HG02870 (cell line): ENCODE data around the gene RASA4B.
A peak's percentile ranks its signal among the peaks of the same experiment; 100 is the strongest.
"Not testable (repeated sequence)": the region's sequence is repeated elsewhere in the genome, so short reads cannot be mapped to it uniquely, and the experiment has no call there.

Source experiments
- ATAC-seq: cut with Tn5 transposase; IDR thresholded peaks from one replicate; pipeline ENCODE4 v1.9.1; 2021; ENCODE audit warnings: mild to moderate bottlenecking, moderate library complexity; ENCODE audit not compliant: unreplicated experiment

RASA4B gene

GRCh38 chr7:102517550-102518147 is at the start of gene RASA4B:
Gene RASA4B (minus strand): TSS chr7:102517777. CDS start chr7:102517710, 67 bp downstream.
- peak; percentile 42 for ATAC-seq

- ATAC-seq: not testable (repeated sequence)
Observed at GRCh38 chr7:102550808-102551422, 33.3 kb upstream of the RASA4B start, which contains the start of gene SPDYE2. Gene SPDYE2 (plus strand): TSS chr7:102551226. CDS start chr7:102553256, 2,030 bp downstream.

- ATAC-seq: peak; percentile 85
Observed at GRCh38 chr7:102546353-102546752, 28.8 kb upstream of the RASA4B start.

- ATAC-seq: not testable (repeated sequence)
Observed at GRCh38 chr7:102545288-102545687, 27.7 kb upstream of the RASA4B start.

GRCh38 chr7:102544372-102544771 is 26.8 kb upstream of the RASA4B start:
- ATAC-seq: not testable (repeated sequence)

- ATAC-seq: not testable (repeated sequence)
Observed at GRCh38 chr7:102543596-102543995, 26.0 kb upstream of the RASA4B start, which contains the start of gene UPK3BL2. Gene UPK3BL2 (minus strand): TSS chr7:102543696. CDS start chr7:102543636, 60 bp downstream.

GRCh38 chr7:102542771-102543170 is 25.2 kb upstream of the RASA4B start:
- not testable (repeated sequence) for ATAC-seq

GRCh38 chr7:102542083-102542482 is 24.5 kb upstream of the RASA4B start:
- ATAC-seq: not testable (repeated sequence)

- not testable (repeated sequence) for ATAC-seq
Observed at GRCh38 chr7:102540604-102541003, 23.0 kb upstream of the RASA4B start.

- ATAC-seq: not testable (repeated sequence)
Observed at GRCh38 chr7:102535062-102535615, 17.6 kb upstream of the RASA4B start.

GRCh38 chr7:102532127-102532526 is 14.6 kb upstream of the RASA4B start:
- ATAC-seq: not testable (repeated sequence)

- not testable (repeated sequence) for ATAC-seq
Observed at GRCh38 chr7:102531583-102531982, 14.0 kb upstream of the RASA4B start.

- not testable (repeated sequence) for ATAC-seq
Observed at GRCh38 chr7:102527822-102528793, 10.5 kb upstream of the RASA4B start.

GRCh38 chr7:102527182-102527581 is 9.6 kb upstream of the RASA4B start:
- ATAC-seq: not testable (repeated sequence)

GRCh38 chr7:102524803-102525202 is 7.2 kb upstream of the RASA4B start:
- not testable (repeated sequence) for ATAC-seq

GRCh38 chr7:102520797-102521196 is 3.2 kb upstream of the RASA4B start:
- ATAC-seq: not testable (repeated sequence)

- ATAC-seq: not testable (repeated sequence)
Observed at GRCh38 chr7:102516951-102517350, 626 bp downstream of the RASA4B start.

- not testable (repeated sequence) for ATAC-seq
Observed at GRCh38 chr7:102515889-102516288, 1.7 kb downstream of the RASA4B start.

- peak; percentile 64 for ATAC-seq
Observed at GRCh38 chr7:102514881-102515721, 2.5 kb downstream of the RASA4B start.
